ENCODE results near the gene NAV2.

NAV2 gene

GRCh38 chr11:20047006-20047768, 334.6 kb downstream of the NAV2 start:
- no peak for DNase-seq

GRCh38 chr11:20047769-20048154, 335.1 kb downstream of the NAV2 start:
- DNase-seq = no peak

- no peak for DNase-seq
Observed at GRCh38 chr11:20048246-20048645, 335.6 kb downstream of the NAV2 start.

- DNase-seq = no peak
Observed at GRCh38 chr11:20048707-20049106, 336.1 kb downstream of the NAV2 start.

- no peak for DNase-seq
Observed at GRCh38 chr11:20049231-20049630, 336.6 kb downstream of the NAV2 start.

GRCh38 chr11:20050048-20050447, 337.4 kb downstream of the NAV2 start:
- DNase-seq = no peak

GRCh38 chr11:20050551-20051333, 338.1 kb downstream of the NAV2 start:
- DNase-seq = no peak

- no peak for DNase-seq
Observed at GRCh38 chr11:20051469-20052399, 339.1 kb downstream of the NAV2 start.

GRCh38 chr11:20053572-20053971, 340.9 kb downstream of the NAV2 start:
- no peak for DNase-seq

- no peak for DNase-seq
Observed at GRCh38 chr11:20054584-20054983, 341.9 kb downstream of the NAV2 start.

- peak; percentile 25 to 82 for DNase-seq
Observed at GRCh38 chr11:20055312-20055711, 342.7 kb downstream of the NAV2 start.

GRCh38 chr11:20056109-20056949, 343.7 kb downstream of the NAV2 start:
- DNase-seq = peak in 1 of 2 experiments; percentile 9

- no peak for DNase-seq
Observed at GRCh38 chr11:20056950-20057943, 344.6 kb downstream of the NAV2 start.

- DNase-seq = no peak
Observed at GRCh38 chr11:20058749-20059458, 346.3 kb downstream of the NAV2 start.

GRCh38 chr11:20059587-20060021, 347.0 kb downstream of the NAV2 start:
- DNase-seq = no peak

GRCh38 chr11:20060181-20060580, 347.5 kb downstream of the NAV2 start:
- no peak for DNase-seq

GRCh38 chr11:20060647-20061205, 348.1 kb downstream of the NAV2 start:
- no peak for DNase-seq

GRCh38 chr11:20061776-20062175, 349.1 kb downstream of the NAV2 start:
- no peak for DNase-seq

- no peak for DNase-seq
Observed at GRCh38 chr11:20064961-20065405, 352.3 kb downstream of the NAV2 start.

GRCh38 chr11:20065406-20065805, 352.8 kb downstream of the NAV2 start:
- DNase-seq = no peak

Measured in cerebellar nuclear complex (tissue), 1 donor.